ENCODE measurements around the gene DDX31.
"Not testable (repeated sequence)": the region's sequence is repeated elsewhere in the genome, so short reads cannot be mapped to it uniquely, and the experiment has no call there.

The DDX31 gene

GRCh38 chr9:132575811-132576210 is 94.0 kb downstream of the DDX31 start:
- no peak for DNase-seq

GRCh38 chr9:132575005-132575609 is 94.7 kb downstream of the DDX31 start:
- peak; percentile 40 to 65 for DNase-seq

- DNase-seq: no peak
Measured at GRCh38 chr9:132572921-132573320, 96.9 kb downstream of the DDX31 start.

- no peak for DNase-seq
Measured at GRCh38 chr9:132571806-132572600, 97.8 kb downstream of the DDX31 start.

- not testable (repeated sequence) for DNase-seq
Measured at GRCh38 chr9:132568787-132569186, 101.0 kb downstream of the DDX31 start.

- DNase-seq: no peak
Measured at GRCh38 chr9:132564526-132564925, 105.3 kb downstream of the DDX31 start.

GRCh38 chr9:132562306-132562573 is 107.5 kb downstream of the DDX31 start:
- DNase-seq: no peak

- no peak for DNase-seq
Measured at GRCh38 chr9:132560616-132561202, 109.1 kb downstream of the DDX31 start.

- DNase-seq: no peak
Measured at GRCh38 chr9:132559711-132560110, 110.1 kb downstream of the DDX31 start.

GRCh38 chr9:132557159-132557558 is 112.6 kb downstream of the DDX31 start:
- no peak for DNase-seq

- no peak for DNase-seq
Measured at GRCh38 chr9:132556714-132557113, 113.1 kb downstream of the DDX31 start.

GRCh38 chr9:132556235-132556634 is 113.5 kb downstream of the DDX31 start:
- no peak for DNase-seq

- DNase-seq: no peak
Measured at GRCh38 chr9:132555528-132555927, 114.3 kb downstream of the DDX31 start.

- no peak for DNase-seq
Measured at GRCh38 chr9:132554755-132555154, 115.0 kb downstream of the DDX31 start.

GRCh38 chr9:132552041-132552440 is 117.7 kb downstream of the DDX31 start:
- DNase-seq: no peak

- DNase-seq: no peak
Measured at GRCh38 chr9:132551556-132551955, 118.2 kb downstream of the DDX31 start.

GRCh38 chr9:132548751-132549640 is 120.8 kb downstream of the DDX31 start:
- no peak for DNase-seq

GRCh38 chr9:132547976-132548730 is 121.6 kb downstream of the DDX31 start:
- DNase-seq: no peak

- no peak for DNase-seq
Measured at GRCh38 chr9:132547436-132547835, 122.3 kb downstream of the DDX31 start.

- no peak for DNase-seq
Measured at GRCh38 chr9:132547052-132547431, 122.7 kb downstream of the DDX31 start.

GRCh38 chr9:132546148-132547051 is 123.4 kb downstream of the DDX31 start:
- DNase-seq: no peak

GRCh38 chr9:132545578-132545977 is 124.2 kb downstream of the DDX31 start:
- no peak for DNase-seq

Measured in SW 1271 (cell line).